Esophagus squamous epithelium (tissue), 5 donors: ENCODE measurements around the gene AANAT. TPM values are rescaled to one million over a fixed set of nuclear protein-coding genes. Genes with fewer than 3 reads are reported as not detected.

ENCODE experiments used
- DNase-seq: peaks from one replicate; lab custom pipeline; 2025; lab: John Stamatoyannopoulos, UW
- H3K27ac ChIP-seq, 4 donors: fragments of 200-600 bp; sonication (generic); one replicate each; pipeline ENCODE4 v1.5.1; 2016 to 2019; ENCODE audit warnings: mild to moderate bottlenecking in 1 of 4
- H3K27me3 ChIP-seq, 4 donors: fragments of 200-600 bp; sonication (generic); 1 replicate in 3 of 4; 2 replicates in 1 of 4; pipeline versions ENCODE4 v1.5.1 to v1.6.0; 2017 to 2021; ENCODE audit warnings: antibody characterized with exemption in 1 of 4
- H3K36me3 ChIP-seq, 3 donors: fragments of 200-600 bp; sonication (generic); one replicate each; pipeline ENCODE4 v1.5.1; 2016 to 2019
- H3K4me1 ChIP-seq, 3 donors: fragments of 200-600 bp; sonication (generic); one replicate each; pipeline ENCODE4 v1.5.1; 2017 to 2019
- H3K4me3 ChIP-seq, 4 donors: fragments of 200-600 bp; sonication (generic); 1 replicate in 3 of 4; 2 replicates in 1 of 4; pipeline ENCODE4 v1.5.1; 2016 to 2019; ENCODE audit warnings: mild to moderate bottlenecking in 2 of 4, moderate library complexity in 1 of 4
- H3K9me3 ChIP-seq, 3 donors: fragments of 200-600 bp; sonication (generic); one replicate each; pipeline ENCODE4 v1.5.1; 2016 to 2019
- POLR2A ChIP-seq, 4 donors: fragments of 450-650 bp; IDR thresholded peaks; one replicate each; pipeline ENCODE4 v1.6.1; 2017; ENCODE audit warnings: antibody characterized with exemption in 4 of 4, mild to moderate bottlenecking in 4 of 4, moderate library complexity in 3 of 4
- WGBS, 2 donors: methylation state at CpG; one replicate each; pipeline ENCODE4 v1.1.5; 2018; 5-methylcytosine and 5-hydroxymethylcytosine counted together
- intact Hi-C: fragments of 100-400 bp; cut with DNase I; formaldehyde crosslinking; loops from one replicate; pipeline ENCODE4 v1.15.0; 2022
- total RNA-seq, 4 donors: library from RNA; depleted of rRNA; stranded (reverse); fragments of >200 nt; gene quantifications; one replicate each; pipeline ENCODE4 v1.1.0, GENCODE V29; 2016
- TF ChIP-seq, protein P1 (sequence below), 6 experiments: fragments of 450-650 bp in 4 of 6; fragments of 200-600 bp in 2 of 6; sonication (generic) in 2 of 6; IDR thresholded peaks; one replicate each; pipeline ENCODE4 v1.5.1; 2016 to 2019; ENCODE audit warnings: antibody characterized with exemption in 6 of 6, mild to moderate bottlenecking in 4 of 6, moderate library complexity in 4 of 6
- donor health status: DM: yes; HTN: yes; CAD: no.

The AANAT gene
- total RNA-seq, 4 donors from 2014 or later = not detected

- peaks cover 26 to 89% (median 44%) of the 10 kb centered on the region in 3 donors for H3K4me1 ChIP-seq
- H3K9me3 ChIP-seq = no peaks in the 10 kb centered on the region
- no peak for DNase-seq
- no peaks in the 10 kb centered on the region for H3K36me3 ChIP-seq
- WGBS, 2 donors = 13 to 21% methylated on average over 3 to 15 of the region's 31 CpGs
- TF ChIP-seq, protein P1, sequence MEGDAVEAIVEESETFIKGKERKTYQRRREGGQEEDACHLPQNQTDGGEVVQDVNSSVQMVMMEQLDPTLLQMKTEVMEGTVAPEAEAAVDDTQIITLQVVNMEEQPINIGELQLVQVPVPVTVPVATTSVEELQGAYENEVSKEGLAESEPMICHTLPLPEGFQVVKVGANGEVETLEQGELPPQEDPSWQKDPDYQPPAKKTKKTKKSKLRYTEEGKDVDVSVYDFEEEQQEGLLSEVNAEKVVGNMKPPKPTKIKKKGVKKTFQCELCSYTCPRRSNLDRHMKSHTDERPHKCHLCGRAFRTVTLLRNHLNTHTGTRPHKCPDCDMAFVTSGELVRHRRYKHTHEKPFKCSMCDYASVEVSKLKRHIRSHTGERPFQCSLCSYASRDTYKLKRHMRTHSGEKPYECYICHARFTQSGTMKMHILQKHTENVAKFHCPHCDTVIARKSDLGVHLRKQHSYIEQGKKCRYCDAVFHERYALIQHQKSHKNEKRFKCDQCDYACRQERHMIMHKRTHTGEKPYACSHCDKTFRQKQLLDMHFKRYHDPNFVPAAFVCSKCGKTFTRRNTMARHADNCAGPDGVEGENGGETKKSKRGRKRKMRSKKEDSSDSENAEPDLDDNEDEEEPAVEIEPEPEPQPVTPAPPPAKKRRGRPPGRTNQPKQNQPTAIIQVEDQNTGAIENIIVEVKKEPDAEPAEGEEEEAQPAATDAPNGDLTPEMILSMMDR (IDR thresholded peaks at IDR 0.05) = no peak
- TF ChIP-seq POLR2A (IDR thresholded peaks at IDR 0.05) = peak in 1 of 4 donors; percentile 42
- no peaks in the 10 kb centered on the region for H3K27me3 ChIP-seq
- H3K27ac ChIP-seq = peak overlapping the region; percentile 84 to 94 (median 88)
- H3K4me3 ChIP-seq = peak overlapping the region in 3 of 4 donors; percentile 46 to 83 (median 64)
- intact Hi-C loops = no loop called here
These were observed 30.8 kb downstream of the AANAT start for GRCh38 chr17:76497979-76498875.

GRCh38 chr17:76498876-76499251, 31.5 kb downstream of the AANAT start:
- peaks cover 20 to 83% (median 38%) of the 10 kb centered on the region in 3 donors for H3K4me1 ChIP-seq
- DNase-seq = no peak
- peak overlapping the region in 3 of 4 donors; percentile 64 to 86 (median 83) for H3K4me3 ChIP-seq
- peak overlapping the region; percentile 84 to 94 (median 91) for H3K27ac ChIP-seq
- no peaks in the 10 kb centered on the region for H3K36me3 ChIP-seq
- WGBS, 2 donors = 52 to 63% methylated on average over 2 to 3 of the region's 4 CpGs
- H3K27me3 ChIP-seq = no peaks in the 10 kb centered on the region
- no peaks in the 10 kb centered on the region for H3K9me3 ChIP-seq
- no peak for TF ChIP-seq POLR2A (IDR thresholded peaks at IDR 0.05)
- TF ChIP-seq, protein P1 (IDR thresholded peaks at IDR 0.05) = no peak
- intact Hi-C loops = no loop called here

DNA sequence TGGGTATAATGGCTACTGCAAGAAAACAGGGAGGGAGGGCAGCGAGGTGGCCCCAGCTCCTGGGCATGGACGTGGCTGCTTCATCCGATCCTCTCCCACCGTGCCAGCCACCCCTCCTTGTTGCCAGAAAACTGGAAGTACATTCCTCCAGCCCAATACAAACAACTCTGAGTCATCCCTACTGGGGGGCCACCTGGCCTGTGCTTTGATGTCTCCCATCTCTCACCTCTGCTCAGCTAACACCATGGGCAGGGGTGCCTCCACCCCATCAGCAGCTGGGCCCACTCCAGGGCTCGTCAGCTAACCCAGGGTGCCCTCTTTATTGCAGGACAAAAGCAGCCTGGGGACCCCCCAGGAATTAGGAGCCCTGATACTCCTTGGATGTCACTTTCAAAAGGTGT, 31.9 kb downstream of the AANAT start:
- no peaks in the 10 kb centered on the region for H3K9me3 ChIP-seq
- peak overlapping the region; percentile 84 to 94 (median 91) for H3K27ac ChIP-seq
- H3K27me3 ChIP-seq = no peaks in the 10 kb centered on the region
- DNase-seq = no peak
- no peaks in the 10 kb centered on the region for H3K36me3 ChIP-seq
- H3K4me3 ChIP-seq = peak overlapping the region; percentile 64 to 95 (median 84)
- 51 to 53% methylated on average over 3 to 5 of the region's 5 CpGs for WGBS, 2 donors
- intact Hi-C loops = no loop called here
- TF ChIP-seq POLR2A (IDR thresholded peaks at IDR 0.05) = no peak
- TF ChIP-seq, protein P1 (IDR thresholded peaks at IDR 0.05) = no peak
- peaks cover 16 to 79% (median 34%) of the 10 kb centered on the region in 3 donors for H3K4me1 ChIP-seq

GRCh38 chr17:76500074-76500746, 32.8 kb downstream of the AANAT start:
- no peak for DNase-seq
- Histone ChIP-seq H3K36me3 (no peaks in the 10 kb centered on the region), H3K4me3 (peak overlapping the region; percentile 64 to 95 (median 84)), H3K27me3 (no peaks in the 10 kb centered on the region), H3K4me1 (peaks cover 14 to 69% (median 33%) of the 10 kb centered on the region in 3 donors), H3K27ac (peak overlapping the region; percentile 84 to 94 (median 91)), H3K9me3 (no peaks in the 10 kb centered on the region)
- 32 to 36% methylated on average over 5 to 14 of the region's 17 CpGs for WGBS, 2 donors
- TF ChIP-seq, protein P1 (IDR thresholded peaks at IDR 0.05) = no peak
- TF ChIP-seq POLR2A (IDR thresholded peaks at IDR 0.05) = peak in 1 of 4 donors; percentile 27
- intact Hi-C loops = loop anchor here (10.0 kb wide), 1 partner anchor 95 kb away; no protein-coding TSS in a partner anchor
